ENCODE measurements around the gene PTTG1.

- TF ChIP-seq CTCF (conservative IDR thresholded peaks at IDR 0.05 in 1 of 2, IDR thresholded peaks at IDR 0.05 in 1 of 2; ENCODE audit: extremely low read depth in 1 of 2, insufficient read depth in 1 of 2, low read depth in 1 of 2, low read length in 2 of 2), result no peak
- no peak for TF ChIP-seq EZH2 (IDR thresholded peaks at IDR 0.05; ENCODE audit: borderline replicate concordance, low read length)
Measured at GRCh38 chr5:160420331-160420610, 1.4 kb upstream of the PTTG1 start.
